Iris pigment epithelial cell (primary cell): ENCODE data around the gene ASCL3.
"Not testable (repeated sequence)": the region's sequence is repeated elsewhere in the genome, so short reads cannot be mapped to it uniquely, and the experiment has no call there.

Source experiments
- DNase-seq: peaks from one replicate; pipeline ENCODE4 v3.0.0-alpha.2; 2011; ENCODE audit warnings: low read depth

Gene ASCL3

GRCh38 chr11:8942518-8943066 lies at the start of gene ASCL3:
Gene ASCL3, minus strand, starts transcription at chr11:8943016. Its CDS starts 4,855 bp downstream, at chr11:8938161.
- DNase-seq = no peak

- peak; percentile 23 for DNase-seq
These were observed 46.6 kb upstream of the ASCL3 start for GRCh38 chr11:8989453-8989852.

- DNase-seq = peak; percentile 65
These were observed 45.8 kb upstream of the ASCL3 start for GRCh38 chr11:8988329-8989234.

GRCh38 chr11:8987446-8987845 lies 44.6 kb upstream of the ASCL3 start:
- no peak for DNase-seq

GRCh38 chr11:8986772-8987171 lies 44.0 kb upstream of the ASCL3 start:
- DNase-seq = not testable (repeated sequence)

- DNase-seq = no peak
These were observed 42.6 kb upstream of the ASCL3 start for GRCh38 chr11:8985462-8985861.

- no peak for DNase-seq
These were observed 40.7 kb upstream of the ASCL3 start for GRCh38 chr11:8983552-8983951.

- no peak for DNase-seq
These were observed 37.7 kb upstream of the ASCL3 start for GRCh38 chr11:8980485-8980884.

GRCh38 chr11:8979365-8979764 lies 36.5 kb upstream of the ASCL3 start:
- DNase-seq = not testable (repeated sequence)

- no peak for DNase-seq
These were observed 30.3 kb upstream of the ASCL3 start for GRCh38 chr11:8973121-8973520.

- DNase-seq = no peak
These were observed 29.1 kb upstream of the ASCL3 start for GRCh38 chr11:8971924-8972316.

GRCh38 chr11:8971196-8971923 lies 28.5 kb upstream of the ASCL3 start:
- no peak for DNase-seq

- DNase-seq = no peak
These were observed 24.4 kb upstream of the ASCL3 start for GRCh38 chr11:8967184-8967583.

GRCh38 chr11:8964324-8965320 lies 21.8 kb upstream of the ASCL3 start, which contains the start of gene TMEM9B:
Gene TMEM9B, minus strand, starts transcription at chr11:8964442. Its CDS starts 129 bp downstream, at chr11:8964313.
- peak; percentile 86 for DNase-seq

- DNase-seq = peak; percentile 65
These were observed 20.9 kb upstream of the ASCL3 start for GRCh38 chr11:8963569-8964323.

- DNase-seq = peak; percentile 4
These were observed 20.0 kb upstream of the ASCL3 start for GRCh38 chr11:8962841-8963240.

GRCh38 chr11:8961401-8961800 lies 18.6 kb upstream of the ASCL3 start:
- DNase-seq = no peak

- peak; percentile 87 for DNase-seq
These were observed 16.8 kb upstream of the ASCL3 start for GRCh38 chr11:8959546-8960166.

- no peak for DNase-seq
These were observed 14.0 kb upstream of the ASCL3 start for GRCh38 chr11:8956860-8957259.

- DNase-seq = no peak
These were observed 6.1 kb upstream of the ASCL3 start for GRCh38 chr11:8948886-8949285.
